HG03064 (cell line): ENCODE data around the gene NOTCH3.

Experiments
- ATAC-seq: cut with Tn5 transposase; IDR thresholded peaks from one replicate; pipeline ENCODE4 v1.9.1; 2021; ENCODE audit warnings: low read depth; ENCODE audit not compliant: unreplicated experiment

Gene NOTCH3

GRCh38 chr19:15110418-15110815 is 90.4 kb downstream of the NOTCH3 start:
- no peak for ATAC-seq

GRCh38 chr19:15109768-15110417 is 90.9 kb downstream of the NOTCH3 start:
- ATAC-seq, result no peak
